ENCODE data around the gene SAAL1. TPM values are rescaled to one million over a fixed set of nuclear protein-coding genes. Genes with fewer than 3 reads are reported as not detected.

SAAL1 gene
- total RNA-seq, 1 donor from 2014 or later: 73.4 TPM

- Histone ChIP-seq H3F3A (ENCODE audit: low read depth) (no peaks in the 10 kb centered on the region), H3K9ac (no peak overlapping the region), H3K27me3 (peaks cover 41% of the 10 kb centered on the region), H3K27ac (no peak overlapping the region), H3K79me2 (ENCODE audit: low read depth) (no peaks in the 10 kb centered on the region), H3K4me2 (no peak overlapping the region), H4K20me1 (ENCODE audit: low read depth) (no peaks in the 10 kb centered on the region), H3K4me1 (no peaks in the 10 kb centered on the region), H3K36me3 (no peaks in the 10 kb centered on the region), H3K9me3 (ENCODE audit: low read depth) (no peaks in the 10 kb centered on the region), H3K4me3 (no peak overlapping the region), H2AFZ (replicated peaks) (no peak overlapping the region)
- no peaks in the 10 kb centered on the region for H3K4me1 Mint-ChIP-seq
- H3K9me3 Mint-ChIP-seq: no peaks in the 10 kb centered on the region
- H3K36me3 Mint-ChIP-seq: no peaks in the 10 kb centered on the region
- no peak for TF ChIP-seq EZH2phosphoT487 (IDR thresholded peaks at IDR 0.05)
- TF ChIP-seq CTCF (IDR thresholded peaks at IDR 0.05): peak; percentile 88
- H3K27me3 Mint-ChIP-seq (ENCODE audit: insufficient read depth, low read depth): peaks cover 14% of the 10 kb centered on the region
- DNase-seq (ENCODE audit: low spot score): peak; percentile 86
- H3K27ac Mint-ChIP-seq: peak overlapping the region; percentile 22
- H3K4me3 Mint-ChIP-seq: peak overlapping the region; percentile 15
These were observed 9.7 kb upstream of the SAAL1 start for GRCh38 chr11:18115360-18116127.

GRCh38 chr11:18111005-18111404 is 5.1 kb upstream of the SAAL1 start:
- H3K4me3 ChIP-seq: no peak overlapping the region
- H3K79me2 ChIP-seq (ENCODE audit: low read depth): no peaks in the 10 kb centered on the region
- Mint-ChIP-seq H3K27me3 (ENCODE audit: insufficient read depth, low read depth) (peaks cover 14% of the 10 kb centered on the region), H3K4me1 (no peaks in the 10 kb centered on the region), H3K9me3 (no peaks in the 10 kb centered on the region), H3K4me3 (no peak overlapping the region), H3K27ac (no peak overlapping the region), H3K36me3 (no peaks in the 10 kb centered on the region)
- H3K4me2 ChIP-seq: no peak overlapping the region
- H3K4me1 ChIP-seq: no peaks in the 10 kb centered on the region
- no peak overlapping the region for H3K27ac ChIP-seq
- H3K27me3 ChIP-seq: peaks cover 54% of the 10 kb centered on the region
- no peak overlapping the region for H2AFZ ChIP-seq (replicated peaks)
- H3K9ac ChIP-seq: no peak overlapping the region
- no peaks in the 10 kb centered on the region for H3K9me3 ChIP-seq (ENCODE audit: low read depth)
- no peaks in the 10 kb centered on the region for H4K20me1 ChIP-seq (ENCODE audit: low read depth)
- TF ChIP-seq EZH2phosphoT487 (IDR thresholded peaks at IDR 0.05): no peak
- no peak for TF ChIP-seq CTCF (IDR thresholded peaks at IDR 0.05)
- TF ChIP-seq EZH2 (IDR thresholded peaks at IDR 0.05): no peak
- H3K36me3 ChIP-seq: no peaks in the 10 kb centered on the region
- H3F3A ChIP-seq (ENCODE audit: low read depth): no peaks in the 10 kb centered on the region
- peak; percentile 41 for DNase-seq (ENCODE audit: low spot score)

DNA sequence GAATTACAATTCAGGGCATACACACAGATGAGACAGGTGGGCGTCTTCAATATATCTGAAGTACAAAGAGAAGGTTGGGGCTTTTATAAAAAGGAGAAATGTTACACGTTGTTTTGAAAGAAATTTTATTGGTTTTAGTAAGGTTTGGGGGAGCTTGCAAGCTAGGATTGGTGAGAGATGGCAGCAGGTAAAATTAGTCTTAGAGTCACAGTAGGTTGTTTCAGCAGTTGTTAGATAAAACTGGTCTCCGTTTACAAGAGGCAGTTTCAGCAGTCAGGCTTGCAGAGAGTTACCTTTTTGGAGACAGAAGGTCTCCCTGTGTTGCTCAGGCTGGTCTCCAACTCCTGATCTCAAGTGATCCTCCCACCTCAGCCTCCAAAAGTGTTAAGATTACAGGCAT is 2.4 kb upstream of the SAAL1 start:
- H3K4me3 Mint-ChIP-seq: no peak overlapping the region

More for the DNA sequence above, 2.4 kb upstream of the SAAL1 start:
- no peak overlapping the region for H3K27ac ChIP-seq
- H3K36me3 Mint-ChIP-seq: peaks cover under 1% of the 10 kb centered on the region
- no peaks in the 10 kb centered on the region for H3K9me3 ChIP-seq (ENCODE audit: low read depth)
- peaks cover 35% of the 10 kb centered on the region for H3K27me3 ChIP-seq
- no peak overlapping the region for H2AFZ ChIP-seq (replicated peaks)
- H3K4me2 ChIP-seq: no peak overlapping the region
- peaks cover under 1% of the 10 kb centered on the region for H3K36me3 ChIP-seq
- H3K4me1 ChIP-seq: peaks cover 9% of the 10 kb centered on the region
- DNase-seq (ENCODE audit: low spot score): no peak
- peaks cover 8% of the 10 kb centered on the region for H3K27me3 Mint-ChIP-seq (ENCODE audit: insufficient read depth, low read depth)
- H3K4me1 Mint-ChIP-seq: peaks cover 8% of the 10 kb centered on the region
- H3K4me3 ChIP-seq: no peak overlapping the region
- no peak overlapping the region for H3K27ac Mint-ChIP-seq
- no peak overlapping the region for H3K9ac ChIP-seq
- H3K9me3 Mint-ChIP-seq: no peaks in the 10 kb centered on the region
- peaks cover 27% of the 10 kb centered on the region for H3K79me2 ChIP-seq (ENCODE audit: low read depth)
- TF ChIP-seq EZH2phosphoT487 (IDR thresholded peaks at IDR 0.05) (no peak), CTCF (IDR thresholded peaks at IDR 0.05) (no peak), EZH2 (IDR thresholded peaks at IDR 0.05) (no peak)
- H3F3A ChIP-seq (ENCODE audit: low read depth): no peaks in the 10 kb centered on the region
- peaks cover 13% of the 10 kb centered on the region for H4K20me1 ChIP-seq (ENCODE audit: low read depth)

Measured in neural progenitor cell (in vitro differentiated cells).